HG03025 (cell line): ENCODE measurements around the gene CCT7.
"Not testable (repeated sequence)": the region's sequence is repeated elsewhere in the genome, so short reads cannot be mapped to it uniquely, and the experiment has no call there.

Source experiments
- ATAC-seq: cut with Tn5 transposase; IDR thresholded peaks from one replicate; pipeline ENCODE4 v1.9.1; 2021; ENCODE audit warnings: mild to moderate bottlenecking, moderate library complexity; ENCODE audit not compliant: unreplicated experiment, low FRiP score

The CCT7 gene

DNA sequence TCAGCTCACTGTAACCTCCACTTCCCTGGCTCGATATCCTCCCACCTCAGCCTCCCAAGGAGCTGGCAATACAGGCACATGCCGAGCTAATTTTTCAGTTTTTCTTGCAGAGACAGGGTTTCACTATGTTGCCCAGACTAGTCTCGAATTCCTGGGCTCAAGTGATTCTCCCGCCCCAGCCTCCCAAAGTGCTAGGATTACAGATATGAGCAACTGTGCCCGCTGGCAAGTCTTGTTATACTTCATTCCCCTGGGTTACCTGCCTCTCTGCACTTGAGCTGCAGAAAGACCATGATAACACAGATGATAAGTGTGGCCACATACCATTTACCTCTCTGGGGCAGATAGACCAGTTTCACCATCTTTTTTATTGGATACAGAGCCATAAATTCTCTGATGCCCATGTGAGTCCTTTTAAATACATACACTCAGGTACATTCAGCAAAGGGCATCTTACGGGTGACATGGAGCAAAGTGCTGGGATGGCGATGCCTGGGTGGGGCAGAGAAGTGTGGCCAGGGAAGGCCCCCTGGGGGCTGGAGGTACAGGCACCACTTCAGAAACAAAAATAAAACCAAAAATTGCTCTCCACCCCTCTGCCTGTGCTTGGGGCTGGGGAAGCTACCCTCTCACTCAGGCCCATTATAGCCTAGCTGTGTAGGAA lies 20.4 kb downstream of the CCT7 start:
- no peak for ATAC-seq

DNA sequence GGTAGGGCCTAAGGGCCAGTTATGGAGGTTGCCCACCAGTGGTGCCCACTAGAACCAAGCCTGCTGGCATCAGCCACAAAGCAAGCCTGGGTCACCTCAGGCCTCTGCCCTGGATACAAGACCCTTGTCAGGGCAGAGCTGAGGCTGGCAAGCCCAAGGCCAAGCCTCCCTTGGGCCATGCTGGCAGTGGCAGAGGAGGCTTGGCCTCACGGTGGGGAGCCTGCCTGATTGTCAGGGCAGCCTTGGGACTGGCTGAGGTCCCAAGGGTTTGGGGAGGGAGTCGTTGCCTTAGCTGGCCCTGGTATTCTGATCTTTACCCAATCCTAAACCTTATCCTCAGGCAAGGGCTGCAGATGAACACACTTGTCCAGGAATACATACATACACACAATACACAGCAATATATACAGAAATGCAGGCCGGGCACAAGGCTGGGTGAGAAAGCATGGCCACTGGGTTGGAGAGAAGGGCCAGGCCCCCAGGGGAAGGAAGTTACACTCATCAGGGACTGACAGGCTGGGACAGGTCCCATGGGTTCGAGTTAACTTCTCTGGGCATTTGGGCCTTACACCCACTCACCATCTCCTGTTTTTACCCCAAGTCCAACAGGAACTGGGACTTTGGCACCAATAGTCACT lies 21.0 kb downstream of the CCT7 start:
- ATAC-seq, result no peak

DNA sequence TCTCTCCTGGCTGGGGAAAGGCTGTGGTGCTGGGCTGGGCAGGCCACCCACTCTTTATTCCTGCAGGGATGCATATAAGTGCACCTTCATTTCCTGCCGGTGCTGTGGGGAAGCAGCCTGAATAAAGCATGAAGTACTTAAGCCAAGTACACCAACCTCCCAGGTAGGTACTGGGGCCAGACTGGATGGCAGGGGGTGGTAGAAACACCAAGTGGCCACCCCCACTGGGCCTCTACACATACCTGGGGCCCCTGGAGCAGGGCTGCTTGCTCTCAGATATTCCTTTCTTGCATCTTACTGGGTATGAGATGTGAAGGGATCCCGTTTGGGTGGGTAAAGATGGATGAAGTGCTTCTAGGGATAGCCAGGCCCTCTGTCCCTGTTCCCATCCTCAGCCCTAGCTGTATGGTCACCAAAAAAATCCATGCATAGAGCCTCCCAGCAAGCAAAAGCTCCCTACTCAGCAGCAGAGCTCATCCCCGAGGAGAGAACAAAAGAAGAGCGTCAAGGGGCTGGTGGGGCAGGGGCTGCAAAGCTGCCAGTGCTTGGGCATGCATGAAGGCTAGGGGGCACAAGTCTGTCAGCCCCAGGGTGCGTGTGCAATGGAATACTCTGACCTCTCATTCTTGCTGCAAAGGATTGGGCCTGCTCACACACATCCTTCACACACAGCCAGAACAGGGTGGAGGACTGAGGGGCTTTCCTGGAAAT lies 22.0 kb downstream of the CCT7 start:
- ATAC-seq, result no peak

DNA sequence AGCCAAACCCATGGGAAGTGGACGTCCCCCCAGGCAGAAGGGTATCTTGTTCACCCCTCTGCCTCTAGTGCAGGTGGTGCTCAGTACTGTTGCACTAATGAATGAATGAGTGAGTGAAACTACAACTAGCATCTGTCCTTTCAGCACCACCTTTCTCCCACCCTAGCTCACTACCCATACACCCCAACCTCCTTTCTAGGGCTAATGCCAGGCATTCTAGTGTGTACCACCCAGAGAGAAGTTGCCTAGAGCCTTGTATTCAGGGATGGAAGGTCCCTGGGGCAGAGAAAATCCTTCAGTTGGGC lies 22.5 kb downstream of the CCT7 start:
- no peak for ATAC-seq

DNA sequence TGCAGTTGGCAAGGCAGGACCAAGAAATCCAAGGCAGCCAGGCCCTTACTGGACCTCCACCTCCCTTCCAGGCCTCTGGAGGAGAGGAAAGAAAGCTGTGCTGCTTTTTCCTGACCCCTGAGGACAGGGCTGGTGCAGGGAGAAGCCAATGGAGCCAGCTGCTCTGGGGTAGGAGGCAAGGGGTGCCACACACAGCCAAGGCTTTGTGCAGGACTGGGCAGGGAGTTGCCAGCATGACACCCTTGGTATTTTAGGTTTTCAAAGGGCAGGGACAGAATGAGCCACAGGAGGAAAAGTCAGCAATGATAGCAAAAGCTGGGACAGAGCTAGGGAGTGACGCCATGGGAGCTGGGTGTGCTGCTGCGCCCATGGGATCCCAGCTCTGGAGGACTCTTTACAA lies 22.9 kb downstream of the CCT7 start:
- ATAC-seq, result no peak

DNA sequence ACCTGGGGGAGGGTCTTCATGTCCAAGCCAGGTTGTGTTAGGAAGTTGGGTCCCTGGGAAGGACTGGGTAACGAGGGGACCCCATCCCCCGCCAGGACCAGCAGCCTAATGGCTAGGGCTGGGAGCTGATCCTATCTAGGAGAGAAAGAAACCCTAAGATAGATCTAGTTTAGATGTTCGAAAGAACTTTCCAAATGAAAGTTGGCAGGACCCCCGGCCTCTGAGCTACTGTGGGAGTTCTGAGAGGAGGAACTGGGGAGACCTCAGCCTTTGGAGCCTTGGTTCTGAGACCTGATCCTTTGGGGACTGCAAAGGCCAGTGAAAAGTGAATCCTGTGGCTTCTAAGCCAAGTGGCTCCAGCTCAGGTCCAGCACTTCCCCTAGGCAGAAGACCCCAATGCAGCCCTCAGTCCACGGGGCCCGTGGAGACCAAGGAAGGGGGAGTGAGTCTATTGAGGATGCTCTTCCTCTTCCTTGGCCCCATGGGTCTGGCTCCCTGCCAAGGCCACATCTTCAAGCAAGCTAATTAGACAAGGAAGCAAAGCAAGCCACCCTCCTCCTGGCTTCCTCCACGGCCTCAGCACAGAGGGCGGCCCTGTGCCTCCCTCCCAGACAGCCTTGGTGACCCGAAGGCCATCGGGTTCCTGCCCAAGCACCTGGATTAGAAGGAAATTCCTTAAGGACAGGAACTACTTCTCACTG lies 23.5 kb downstream of the CCT7 start:
- no peak for ATAC-seq

DNA sequence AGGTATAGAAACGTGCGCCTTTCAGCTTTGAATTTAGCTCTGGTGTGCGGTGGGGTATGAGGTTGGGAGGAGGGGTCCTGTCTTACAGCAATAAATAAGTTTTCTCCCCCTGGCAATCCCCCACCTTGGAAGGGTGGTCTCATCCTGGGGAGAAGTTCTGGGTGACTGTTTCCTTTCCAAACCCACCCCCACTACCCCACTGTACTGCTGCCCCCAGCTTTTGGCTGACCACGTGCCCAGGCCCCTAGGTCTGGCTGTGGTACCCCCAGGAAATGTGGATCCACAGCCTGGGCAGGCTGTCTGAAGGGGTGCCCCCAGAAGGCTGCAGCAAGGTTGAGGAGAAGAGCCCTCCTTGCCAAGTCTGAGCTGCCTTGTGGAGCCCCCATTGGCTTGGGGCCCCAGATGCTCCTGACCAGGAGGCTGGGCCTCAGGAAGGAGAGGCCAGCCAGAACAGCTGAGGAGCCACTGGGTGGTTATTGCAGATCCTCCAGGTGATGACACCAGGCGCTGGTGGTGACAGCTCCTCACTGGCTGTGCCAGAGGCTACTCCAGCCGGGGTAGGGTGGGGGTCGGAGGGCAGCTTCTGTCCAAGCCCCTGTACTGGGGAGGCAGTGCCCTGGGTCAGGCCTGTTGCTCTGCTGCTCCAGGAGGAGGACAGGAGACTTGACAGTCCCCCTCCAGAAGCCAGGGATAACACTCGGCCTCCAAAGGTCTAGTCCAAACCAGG lies 24.2 kb downstream of the CCT7 start:
- no peak for ATAC-seq

DNA sequence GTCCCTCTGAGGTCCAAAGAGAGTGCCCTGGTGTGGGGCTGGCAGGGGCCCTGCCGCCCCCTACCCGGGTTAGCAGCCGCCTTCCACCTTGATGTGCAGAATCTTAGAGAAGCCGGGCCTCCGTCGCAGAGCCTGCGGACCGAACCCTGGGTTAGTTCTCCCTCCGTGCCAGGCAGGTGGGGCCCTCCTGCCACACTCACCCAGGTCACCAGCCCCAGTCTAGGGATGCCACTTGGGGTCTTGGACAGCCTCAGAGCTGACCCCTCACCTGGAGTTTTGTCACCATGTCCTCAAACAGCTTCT lies 24.8 kb downstream of the CCT7 start:
- no peak for ATAC-seq

DNA sequence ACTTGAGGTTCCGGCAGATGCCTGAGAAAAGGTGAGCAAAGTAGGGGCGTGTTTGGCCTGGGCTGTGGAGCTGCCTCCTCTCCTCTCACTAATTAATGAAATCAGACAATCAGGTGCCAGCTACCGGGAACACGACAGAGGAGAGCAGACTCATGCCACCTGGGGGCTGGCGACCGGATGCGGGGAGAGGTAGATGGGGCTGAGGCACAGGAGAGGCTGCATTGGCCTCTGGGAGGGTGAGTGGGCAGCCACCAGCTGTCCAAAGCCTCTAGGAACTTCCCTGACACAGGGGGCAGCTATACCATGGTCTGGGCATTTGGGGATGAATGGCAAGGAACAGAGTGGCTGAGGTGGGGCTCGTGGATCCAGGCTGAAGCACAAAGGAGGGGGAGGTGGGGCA lies 25.2 kb downstream of the CCT7 start:
- no peak for ATAC-seq

DNA sequence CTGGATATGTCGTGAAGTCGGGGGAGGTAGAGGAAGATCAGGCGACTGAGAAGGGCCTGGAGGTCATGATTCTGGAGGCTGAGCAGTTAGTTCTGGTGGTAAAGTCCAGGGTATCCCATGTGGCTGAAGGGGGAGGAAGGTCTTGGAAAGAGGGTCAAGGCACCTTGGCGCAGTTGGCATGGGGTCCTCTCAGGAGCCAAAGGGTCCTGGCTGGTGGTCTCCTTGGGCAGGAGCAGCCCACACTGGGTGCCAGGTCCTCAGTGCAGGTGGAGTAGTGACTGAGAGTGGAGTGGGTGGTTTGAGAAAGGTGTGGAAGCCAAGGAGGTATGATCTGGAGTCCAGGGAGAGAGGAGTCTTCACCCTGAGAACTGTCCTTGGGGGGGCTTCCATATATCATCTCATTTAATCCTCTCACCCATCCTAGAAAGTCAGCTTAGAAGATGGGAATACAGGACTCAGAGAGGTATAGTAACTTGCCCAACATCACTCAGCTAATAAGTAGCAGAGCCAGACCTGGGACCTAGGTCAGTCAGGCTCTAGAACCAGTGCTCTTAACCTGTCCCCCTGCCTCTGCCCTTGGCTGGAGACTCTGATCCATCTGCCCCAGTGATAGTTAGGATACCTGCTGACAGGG lies 25.7 kb downstream of the CCT7 start:
- no peak for ATAC-seq

DNA sequence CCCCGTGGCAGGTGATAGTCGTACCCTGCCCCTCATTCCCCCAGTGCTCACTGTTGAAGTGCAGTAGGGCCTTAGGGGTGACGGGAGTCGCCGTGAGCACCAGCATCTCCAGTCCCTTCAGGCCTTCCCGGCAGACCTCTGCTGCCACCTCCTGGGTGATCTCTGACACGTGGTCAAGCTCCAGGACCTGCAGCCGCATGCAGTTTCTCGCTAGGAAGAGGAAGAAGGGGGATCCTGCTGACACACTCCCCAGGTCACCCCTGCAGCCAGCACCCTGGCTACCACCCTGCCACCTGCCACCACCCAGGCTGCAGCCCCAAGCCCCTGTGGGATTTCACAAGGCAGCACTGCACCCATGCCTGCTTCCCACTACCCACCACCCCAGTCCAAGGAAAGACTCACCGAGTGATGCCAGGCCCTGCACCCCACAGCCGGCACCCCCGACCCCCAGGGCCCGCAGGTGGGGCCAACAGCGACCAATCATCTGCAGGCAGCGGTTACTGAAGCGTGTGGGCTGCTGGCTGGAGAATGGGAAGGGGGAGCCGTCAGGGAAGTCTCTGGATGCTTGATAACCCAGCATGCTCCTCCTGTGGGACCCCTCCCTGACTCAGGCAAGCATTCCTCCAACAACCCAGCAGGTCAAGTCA lies 26.4 kb downstream of the CCT7 start:
- no peak for ATAC-seq

DNA sequence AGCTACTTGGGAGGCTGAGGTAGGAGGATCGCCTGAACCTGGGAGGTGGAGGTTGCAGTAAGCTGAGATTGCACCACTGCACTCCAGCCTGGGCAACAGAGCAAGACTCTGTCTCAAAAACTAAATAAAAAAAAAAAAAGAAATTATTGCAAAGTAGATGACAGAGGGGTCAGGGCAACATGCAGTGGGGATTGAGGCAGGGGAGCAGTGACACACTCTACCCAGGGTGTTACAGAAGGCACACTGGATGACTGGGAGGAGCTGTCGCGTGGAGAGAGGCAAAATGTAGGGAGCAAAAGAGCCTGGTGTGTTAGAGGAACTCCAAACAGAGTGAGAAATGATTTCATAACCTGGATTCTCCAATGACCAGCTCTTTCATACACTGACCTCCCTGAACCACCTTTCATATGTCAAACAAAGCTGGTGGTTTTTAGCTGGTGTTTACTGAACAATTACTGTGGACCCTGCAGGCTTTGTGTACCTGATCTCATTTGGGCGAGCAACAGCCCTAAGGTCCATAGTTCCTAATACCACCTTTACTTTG lies 28.1 kb downstream of the CCT7 start:
- no peak for ATAC-seq

DNA sequence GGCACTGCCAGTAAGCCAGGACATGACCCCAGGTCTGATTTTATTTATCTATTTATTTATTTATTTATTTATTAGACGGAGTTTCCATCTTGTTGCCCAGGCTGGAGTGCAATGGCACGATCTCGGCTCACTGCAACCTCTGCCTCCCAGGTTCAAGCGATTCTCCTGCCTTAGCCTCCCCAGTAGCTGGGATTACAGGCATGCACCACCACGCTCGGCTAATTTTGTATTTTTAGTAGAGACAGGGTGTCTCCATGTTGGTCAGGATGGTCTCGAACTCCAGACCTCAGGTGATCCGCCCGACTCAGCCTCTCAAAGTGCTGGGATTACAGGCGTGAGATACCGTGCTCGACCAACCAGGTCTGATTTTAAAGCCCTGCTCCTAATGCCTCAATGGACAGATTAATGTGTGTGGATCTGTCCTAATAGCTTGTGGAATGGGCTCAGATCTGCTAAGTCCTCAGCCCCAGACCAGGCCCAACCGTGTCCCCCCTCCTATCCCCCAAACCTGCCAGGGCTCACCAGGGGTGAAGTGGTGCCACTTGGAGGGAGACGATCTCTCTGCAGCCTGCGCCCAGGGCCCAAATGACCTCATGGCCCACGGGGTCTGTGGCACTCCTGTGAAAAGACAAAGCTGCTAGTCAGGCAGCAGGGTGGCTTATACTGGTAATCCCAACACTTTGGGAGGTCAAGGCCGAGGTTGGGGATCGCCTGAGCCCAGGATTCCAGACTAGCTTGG lies 28.8 kb downstream of the CCT7 start:
- not testable (repeated sequence) for ATAC-seq

DNA sequence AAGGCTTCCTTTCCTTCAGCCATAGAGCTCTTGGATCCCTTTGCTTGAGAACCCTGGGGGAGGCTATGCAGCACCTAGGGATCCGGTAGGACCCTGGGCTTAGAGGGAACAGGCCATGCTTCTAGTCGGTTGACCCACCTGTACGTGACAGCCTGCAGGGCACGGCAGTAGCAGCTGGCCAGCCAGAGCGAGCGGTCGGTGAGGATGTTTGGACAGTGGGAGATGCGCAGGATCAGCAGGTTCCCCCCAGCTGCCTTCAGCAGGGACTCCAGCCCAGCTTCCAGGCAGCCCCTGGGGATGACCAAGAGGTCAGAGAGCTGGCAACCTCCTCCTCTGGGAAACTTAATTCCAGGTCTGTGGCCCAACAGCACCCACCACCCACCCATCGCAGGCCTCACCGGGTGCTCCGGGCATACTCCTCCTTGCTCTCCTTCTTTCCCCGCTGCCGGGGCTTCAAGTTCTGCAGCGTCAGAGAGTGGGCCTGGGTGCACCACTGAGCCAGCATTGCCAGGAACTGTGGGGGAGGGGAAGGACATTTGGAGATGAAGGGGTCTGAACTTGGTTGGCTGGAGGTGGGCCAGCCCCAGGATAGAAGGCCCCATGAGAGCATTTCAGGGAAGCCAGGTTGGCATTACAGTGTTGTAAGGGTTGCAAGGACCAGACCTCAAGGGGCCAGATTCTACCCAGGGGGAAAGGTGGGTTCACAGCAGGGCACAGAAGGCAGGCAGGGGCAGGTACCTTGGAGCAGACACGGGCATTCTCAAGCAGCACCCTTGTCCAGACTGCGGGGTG lies 29.6 kb downstream of the CCT7 start:
- no peak for ATAC-seq

DNA sequence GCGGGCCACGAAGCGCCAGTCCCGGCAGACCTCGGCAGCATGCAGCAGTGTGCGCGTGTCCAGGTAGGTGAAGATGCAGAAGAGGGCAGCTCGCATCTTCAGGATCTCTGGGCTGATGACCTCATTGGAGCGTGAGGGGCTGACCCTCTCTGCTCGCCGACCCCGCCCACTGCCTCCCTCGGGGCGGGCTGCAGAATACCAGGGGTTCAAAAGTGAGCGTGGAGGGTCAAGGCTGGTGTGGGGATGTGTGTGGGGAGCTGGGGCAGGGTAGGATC lies 30.2 kb downstream of the CCT7 start:
- no peak for ATAC-seq

DNA sequence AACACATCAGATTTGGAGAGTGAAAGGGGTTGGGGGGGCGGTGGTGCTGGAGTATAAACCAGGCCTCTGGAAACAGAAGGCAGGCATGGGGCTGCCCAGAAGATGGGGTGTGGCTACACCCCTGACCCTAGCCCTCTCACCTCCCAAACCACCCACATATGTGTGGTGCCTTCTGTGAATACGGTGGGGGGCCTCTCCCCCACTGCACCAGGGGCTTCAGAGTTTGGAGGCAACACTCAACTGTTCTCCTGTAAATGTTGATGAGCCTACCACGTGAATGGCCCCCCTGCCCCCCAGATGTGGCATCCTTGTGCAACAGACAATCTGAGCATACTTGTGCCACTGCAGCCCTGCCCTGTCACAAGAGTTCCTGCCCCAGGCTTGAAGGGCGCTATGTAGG lies 30.7 kb downstream of the CCT7 start:
- no peak for ATAC-seq

DNA sequence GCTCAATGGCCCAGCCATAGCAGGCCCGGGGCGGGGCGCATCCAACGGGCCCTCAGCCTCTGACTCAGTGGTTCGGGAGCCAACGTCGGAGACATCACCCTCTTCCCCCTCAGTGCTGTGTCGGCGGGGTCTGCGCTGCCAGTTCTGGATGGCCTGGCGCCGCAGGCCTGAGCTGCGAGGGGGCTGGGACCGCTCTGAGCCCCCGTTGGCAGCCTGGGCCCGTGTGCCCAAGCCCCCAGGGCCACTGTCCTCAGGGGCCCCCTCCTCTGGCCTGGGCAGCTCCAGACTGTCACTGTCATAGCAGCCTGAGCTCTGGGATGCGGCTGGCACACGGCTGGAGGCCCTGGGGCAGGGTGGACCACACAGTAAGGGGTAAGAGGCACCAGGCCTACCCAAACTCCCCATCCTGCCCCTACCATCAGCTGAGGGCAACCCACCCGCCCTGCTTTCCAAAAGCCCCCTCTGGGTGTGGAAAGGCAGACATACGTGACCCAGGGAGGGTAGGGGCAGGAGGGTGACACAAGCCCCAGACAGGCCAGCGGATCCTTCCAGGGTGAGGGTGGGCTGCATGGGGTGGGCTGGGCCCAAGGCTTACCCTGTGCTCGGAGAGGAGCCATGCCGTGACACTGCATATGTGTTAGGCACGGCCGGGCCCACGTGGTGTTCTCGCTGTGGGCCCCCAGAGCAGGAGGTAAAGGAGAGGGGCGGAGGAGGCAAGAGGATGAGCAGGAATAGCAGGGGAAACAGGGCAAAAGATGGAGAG lies 31.4 kb downstream of the CCT7 start:
- ATAC-seq, result no peak
